Body of pancreas (tissue), 4 donors: Measurements from ENCODE around the gene SMIM5.

Experiments
- CTCF ChIP-seq, 7 experiments: fragments of 450-650 bp in 4 of 7; fragments of 200-600 bp in 3 of 7; sonication (generic) in 3 of 7; IDR thresholded peaks; one replicate each; pipeline ENCODE4 v1.5.1; 2016 to 2019; ENCODE audit warnings: antibody characterized with exemption in 7 of 7
- POLR2A ChIP-seq, 3 donors: fragments of 450-650 bp; IDR thresholded peaks; one replicate each; pipeline ENCODE4 v1.6.1; 2016; ENCODE audit warnings: antibody characterized with exemption in 3 of 3, mild to moderate bottlenecking in 2 of 3

- no peak for TF ChIP-seq CTCF (IDR thresholded peaks at IDR 0.05)
- no peak for TF ChIP-seq POLR2A (IDR thresholded peaks at IDR 0.05)
Measured at GRCh38 chr17:75594499-75595283, 38.5 kb upstream of the SMIM5 start.
